ENCODE results near the gene KIFAP3. TPM values are rescaled to one million over a fixed set of nuclear protein-coding genes. Genes with fewer than 3 reads are reported as not detected.

The KIFAP3 gene
- total and polyA plus RNA-seq, 2 of the 8 experiments (the other 6 are each of a cell fraction or from before 2014, with no cell fraction given) = 1.3 to 3.2 TPM

- no peak overlapping the region for H3K27ac ChIP-seq (ENCODE audit: low read depth, low read length)
- H3K9me3 ChIP-seq (ENCODE audit: insufficient read depth in 2 of 2, low read depth in 1 of 2, low read length in 1 of 2) = no peaks in the 10 kb centered on the region
- no peak overlapping the region for H2BK5ac ChIP-seq (ENCODE audit: low read depth, low read length)
- H3K4me1 ChIP-seq (replicated peaks in 1 of 4; ENCODE audit: control insufficient read depth in 3 of 4, insufficient read depth in 4 of 4, low read length in 3 of 4) = no peaks in the 10 kb centered on the region
- no peak for TF ChIP-seq SP4 (IDR thresholded peaks at IDR 0.05; ENCODE audit: low read length)
- no peak for TF ChIP-seq MAX (IDR thresholded peaks at IDR 0.05)
- no peak for TF ChIP-seq JUND (IDR thresholded peaks at IDR 0.05; ENCODE audit: low read length)
- TF ChIP-seq EZH2 (IDR thresholded peaks at IDR 0.05; ENCODE audit: low read depth, low read length, severe bottlenecking) = no peak
- H3K23ac ChIP-seq (ENCODE audit: insufficient read length) = no peak overlapping the region
- WGBS, 2 experiments (ENCODE audit: extremely low coverage in 1 of 2, insufficient coverage in 1 of 2, insufficient read length in 1 of 2, insufficient replicate concordance in 2 of 2, low coverage in 1 of 2, low lambda C conversion rate in 2 of 2, missing lambda C conversion rate in 1 of 2) = 73% methylated on average over 3 of the region's 3 CpGs; no CpG with 5 or more reads in 1 of the 2 experiments
- FAIRE-seq (no peak), DNase-seq (ENCODE audit: low read depth in 1 of 2, low spot score in 2 of 2) (no peak)
- no peaks in the 10 kb centered on the region for H4K20me1 ChIP-seq (replicated peaks in 1 of 2; ENCODE audit: control insufficient read depth in 1 of 2, insufficient read depth in 2 of 2, low read length in 2 of 2)
- H3K4ac ChIP-seq (replicated peaks; ENCODE audit: insufficient read length, low read depth, low read length) = no peak overlapping the region
- no peak overlapping the region for H4K5ac ChIP-seq (ENCODE audit: insufficient read length, low read depth, low read length)
- H3K4me2 ChIP-seq (ENCODE audit: insufficient read depth in 1 of 2, low read depth in 2 of 2, low read length in 2 of 2) = no peak overlapping the region
- H2BK12ac ChIP-seq (ENCODE audit: low read depth, low read length) = no peak overlapping the region
- H3K9ac ChIP-seq (replicated peaks in 1 of 4; ENCODE audit: extremely low read depth in 1 of 4, low read depth in 3 of 4, low read length in 3 of 4) = no peak overlapping the region
- no peak overlapping the region for H2BK20ac ChIP-seq (ENCODE audit: low read length)
- no peak overlapping the region for H3K56ac ChIP-seq (replicated peaks; ENCODE audit: insufficient read length, low read depth, low read length)
- no peak overlapping the region for H4K8ac ChIP-seq (ENCODE audit: extremely low read depth, insufficient read depth, low read length)
- H2AFZ ChIP-seq (ENCODE audit: low read length) = no peak overlapping the region
- H3K79me1 ChIP-seq (ENCODE audit: low read depth, low read length) = no peaks in the 10 kb centered on the region
- no peak overlapping the region for H2AK5ac ChIP-seq (ENCODE audit: low read depth, low read length)
- H3K79me2 ChIP-seq (ENCODE audit: control insufficient read depth in 1 of 2, insufficient read depth in 2 of 2, low read length in 2 of 2) = no peaks in the 10 kb centered on the region
- H3K27me3 ChIP-seq (replicated peaks in 1 of 4; ENCODE audit: control insufficient read depth in 3 of 4, extremely low read depth in 1 of 4, insufficient read depth in 3 of 4, low read length in 3 of 4) = no peaks in the 10 kb centered on the region
- H3K23me2 ChIP-seq (ENCODE audit: low read depth, low read length) = no peaks in the 10 kb centered on the region
- ChIA-PET POLR2A (ENCODE audit: partially characterized antibody) (no interaction called here), CTCF (ENCODE audit: partially characterized antibody) (interaction anchor here (0.6 kb wide), 1 partner anchor 373 kb away, joined by 4 read pairs; the partner anchor contains the start of gene F5)
- H3K36me3 ChIP-seq (ENCODE audit: control insufficient read depth in 2 of 4, insufficient read depth in 4 of 4, low read length in 3 of 4) = no peaks in the 10 kb centered on the region
- no peak overlapping the region for H3K4me3 ChIP-seq (ENCODE audit: extremely low read depth in 1 of 4, insufficient read depth in 2 of 4, low read depth in 3 of 4, low read length in 4 of 4)
- H3K14ac ChIP-seq (ENCODE audit: insufficient read length) = no peak overlapping the region
- H2BK120ac ChIP-seq (replicated peaks; ENCODE audit: low read depth, low read length) = no peak overlapping the region
- no peak overlapping the region for H2BK15ac ChIP-seq (ENCODE audit: low read length)
- H4K91ac ChIP-seq (replicated peaks; ENCODE audit: insufficient read length, low read length) = no peak overlapping the region
- no peak overlapping the region for H3K18ac ChIP-seq (ENCODE audit: extremely low read depth, low read length)
These were observed 115.5 kb downstream of the KIFAP3 start for GRCh38 chr1:169958987-169959386.

Measured in H1 (cell line).